GM19023 (cell line): Measurements from ENCODE around the gene PLSCR1.
"Not testable (repeated sequence)": the region's sequence is repeated elsewhere in the genome, so short reads cannot be mapped to it uniquely, and the experiment has no call there.

ENCODE experiments used
- ATAC-seq: cut with Tn5 transposase; IDR thresholded peaks from one replicate; pipeline ENCODE4 v1.9.1; 2021; ENCODE audit warnings: mild to moderate bottlenecking, moderate library complexity; ENCODE audit not compliant: unreplicated experiment

PLSCR1 gene

GRCh38 chr3:146519810-146520209 is 24.6 kb downstream of the PLSCR1 start:
- no peak for ATAC-seq

DNA sequence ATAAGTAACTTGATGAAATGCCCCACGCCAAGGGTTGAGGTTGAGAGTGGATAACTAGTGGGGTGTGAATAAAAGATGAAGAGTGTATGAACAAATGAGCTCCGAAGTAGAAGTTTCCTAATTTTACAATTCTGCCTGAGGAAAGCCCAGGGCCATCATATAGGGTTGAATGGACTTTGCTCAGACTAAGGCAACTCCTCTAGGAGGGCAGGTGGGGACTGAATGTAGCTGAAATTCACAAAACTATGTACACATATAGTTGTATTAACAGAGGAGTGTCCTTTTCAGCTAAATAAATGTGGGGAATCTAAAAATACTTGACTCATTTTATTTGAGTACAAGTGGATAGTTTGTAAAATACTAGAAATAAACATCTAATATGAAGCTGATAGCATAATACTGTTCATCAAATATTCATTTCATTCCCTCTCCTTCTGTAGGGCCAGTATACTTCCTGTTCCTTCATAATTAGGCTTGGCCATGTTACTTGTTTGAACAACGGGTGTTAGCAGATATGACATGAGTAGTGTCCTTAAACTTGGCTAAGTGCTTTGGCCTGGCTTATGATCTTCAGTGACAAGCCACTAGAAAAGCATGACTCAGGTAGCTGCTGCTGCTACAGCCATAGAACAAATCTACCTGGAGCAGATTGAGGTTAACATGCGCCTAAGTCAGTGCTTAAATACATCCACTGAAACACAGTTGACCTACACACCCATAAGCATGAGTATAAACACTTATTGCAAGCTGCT is 26.5 kb downstream of the PLSCR1 start:
- no peak for ATAC-seq

- ATAC-seq, result no peak
These were observed 30.9 kb downstream of the PLSCR1 start for GRCh38 chr3:146513386-146514051.

DNA sequence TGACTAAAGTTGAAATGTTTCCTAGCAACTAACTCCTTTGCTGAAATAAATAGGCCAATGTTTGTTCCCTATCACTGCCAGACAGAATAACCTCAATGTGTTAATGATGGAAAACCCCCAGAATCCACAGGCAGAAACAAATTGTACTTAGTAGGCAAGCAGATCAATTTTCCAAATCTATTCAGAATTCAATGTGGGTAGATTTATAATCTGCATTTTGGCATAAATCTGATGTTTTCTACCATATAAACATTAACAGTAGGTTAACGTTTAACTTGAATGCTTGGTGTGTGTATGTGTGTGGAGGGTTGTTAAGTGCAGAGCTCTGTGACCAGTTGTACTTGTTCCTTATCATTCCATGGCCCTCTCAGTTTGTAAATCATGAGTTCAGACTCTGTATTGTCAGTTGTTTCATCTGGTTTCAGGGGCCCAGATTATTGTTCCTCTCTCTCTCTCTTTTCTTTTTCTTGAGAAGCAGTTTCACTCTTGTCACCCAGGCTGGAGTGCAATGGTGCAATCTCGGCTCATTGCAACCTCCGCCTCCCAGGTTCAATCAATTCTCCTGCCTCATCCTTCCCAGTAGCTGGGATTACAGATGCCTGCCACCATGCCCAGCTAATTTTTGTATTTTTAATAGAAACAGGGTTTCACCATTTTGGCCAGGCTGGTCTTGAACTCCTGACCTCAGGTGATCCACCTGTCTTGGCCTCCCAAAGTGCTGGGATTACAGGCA is 32.8 kb downstream of the PLSCR1 start:
- ATAC-seq, result no peak

GRCh38 chr3:146507331-146508120 is 36.9 kb downstream of the PLSCR1 start:
- no peak for ATAC-seq

DNA sequence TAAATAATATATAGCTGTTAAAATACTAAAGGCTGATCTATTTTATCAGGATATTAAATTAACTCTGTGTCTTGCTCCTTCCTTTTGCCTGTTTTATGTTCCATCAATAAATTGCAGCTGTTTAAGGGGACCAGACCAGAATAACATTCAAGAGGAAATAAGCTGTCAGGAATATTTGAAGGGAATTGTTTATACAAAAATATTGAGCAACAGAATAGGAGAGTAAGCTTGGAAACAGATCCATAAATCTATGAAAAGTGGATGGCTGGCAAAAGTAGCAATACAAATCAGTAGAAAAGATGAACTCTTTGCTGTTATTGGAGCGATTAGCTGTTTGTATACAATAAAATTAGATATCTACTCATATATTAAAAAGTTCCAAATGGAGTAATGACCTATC is 38.9 kb downstream of the PLSCR1 start:
- no peak for ATAC-seq

DNA sequence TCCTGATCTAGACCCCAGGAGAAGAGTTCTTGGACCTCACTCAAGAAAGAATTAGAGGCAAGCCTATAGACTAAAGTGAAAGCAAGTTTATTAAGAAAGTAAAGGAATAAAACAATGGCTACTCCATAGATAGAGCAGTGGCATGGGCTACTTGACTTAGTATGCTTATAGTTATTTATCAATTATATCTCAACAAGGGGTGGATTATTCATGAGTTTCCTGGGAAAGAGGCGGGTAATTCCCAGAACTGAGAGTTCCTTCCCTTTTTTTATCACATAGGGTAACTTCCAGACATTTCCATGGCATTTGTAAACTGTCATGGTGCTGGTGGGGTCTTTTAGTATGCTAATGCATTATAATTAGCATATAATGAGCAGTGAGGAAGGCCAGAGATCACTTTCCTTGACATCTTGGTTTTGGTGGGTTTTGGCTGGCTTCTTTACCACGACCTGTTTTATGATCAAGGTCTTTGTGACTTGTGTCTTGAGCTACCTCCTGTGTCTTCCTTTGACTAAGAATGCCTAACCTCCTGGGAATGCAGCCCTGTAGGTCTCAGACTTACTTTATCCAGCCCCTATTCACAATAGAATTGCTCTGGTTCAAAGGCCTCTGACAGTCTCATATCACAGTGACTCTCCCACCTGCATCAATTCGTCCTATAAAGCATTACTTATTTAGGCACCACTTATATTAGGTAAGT is 39.8 kb downstream of the PLSCR1 start:
- ATAC-seq, result no peak

DNA sequence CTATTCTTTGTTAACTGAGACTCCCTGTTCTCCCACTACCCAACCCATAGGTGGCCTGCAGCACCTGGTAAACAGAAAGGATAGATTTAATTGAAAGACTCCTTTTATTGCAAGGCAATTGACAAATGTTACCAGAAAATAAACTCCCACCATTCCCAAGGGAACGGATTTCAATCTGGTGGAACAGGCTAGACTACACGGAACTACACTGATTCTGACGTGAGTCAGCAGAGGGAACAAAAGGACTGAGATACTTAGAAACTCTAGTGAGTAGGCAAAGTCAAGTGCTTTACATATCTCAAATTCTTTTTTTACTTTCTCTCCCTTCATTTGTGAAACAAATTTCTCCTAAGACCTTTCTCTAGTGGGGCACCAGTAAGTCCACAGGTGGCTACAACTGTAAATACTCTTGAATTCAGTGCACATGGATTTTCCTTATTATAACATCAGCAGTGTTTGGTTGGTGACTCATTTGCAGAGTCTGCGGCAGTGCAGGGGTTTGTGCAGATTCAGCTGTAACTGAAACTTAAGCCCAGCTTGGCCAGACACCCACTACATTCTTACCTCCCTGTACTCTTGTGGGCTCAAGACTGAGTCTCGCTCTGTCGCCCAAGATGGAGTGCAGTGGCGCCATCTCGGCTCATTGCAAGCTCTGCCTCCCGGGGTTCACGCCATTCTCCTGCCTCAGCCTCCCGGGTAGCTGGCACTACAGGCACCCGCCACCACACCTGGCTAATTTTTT is 40.8 kb downstream of the PLSCR1 start:
- peak; percentile 95 for ATAC-seq

DNA sequence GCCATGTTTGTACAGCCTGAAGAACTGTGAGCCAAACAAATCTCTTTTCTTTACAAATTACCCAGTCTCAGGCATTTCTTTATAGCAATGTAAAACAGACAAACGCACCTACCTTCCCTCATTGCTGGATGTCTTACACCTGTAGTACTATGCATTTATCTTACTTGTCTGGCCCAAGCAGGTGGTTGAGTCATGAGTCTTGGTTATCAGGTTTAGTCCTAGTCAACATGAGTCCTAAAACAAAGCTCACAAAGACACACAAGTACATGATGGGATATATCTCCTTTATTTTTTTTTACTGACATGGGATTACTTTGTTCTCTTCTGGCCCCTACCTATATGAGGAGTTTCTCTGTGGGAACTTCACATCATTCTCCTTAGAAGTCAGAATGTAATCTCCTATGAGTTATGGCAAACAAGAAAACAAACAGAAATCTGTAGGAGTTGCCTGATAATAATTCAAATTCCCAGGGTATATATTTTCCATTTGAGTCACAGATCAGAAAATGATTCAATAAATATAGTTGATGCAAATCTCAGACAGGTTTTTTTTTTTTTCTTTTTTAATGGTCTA is 41.4 kb downstream of the PLSCR1 start:
- no peak for ATAC-seq

DNA sequence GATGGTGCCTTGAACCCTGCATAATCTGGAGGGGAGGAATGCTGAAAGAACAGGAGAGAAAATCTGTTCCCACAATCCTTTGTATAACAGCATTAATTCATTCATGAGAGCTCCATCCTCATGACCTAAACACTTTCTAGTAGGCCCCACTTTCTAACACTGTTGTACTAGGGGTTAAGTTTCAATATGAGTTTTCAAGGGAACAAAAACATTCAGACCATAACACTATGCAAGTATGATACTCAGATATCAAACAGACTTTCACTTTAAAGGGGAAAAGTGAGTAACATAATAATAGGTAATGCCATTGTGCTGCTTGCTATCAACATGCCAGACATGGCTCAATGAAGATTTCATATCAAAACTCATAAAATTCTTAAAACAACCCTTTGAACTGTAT is 42.7 kb downstream of the PLSCR1 start:
- ATAC-seq, result no peak

GRCh38 chr3:146499701-146500100 is 44.7 kb downstream of the PLSCR1 start:
- ATAC-seq, result no peak

DNA sequence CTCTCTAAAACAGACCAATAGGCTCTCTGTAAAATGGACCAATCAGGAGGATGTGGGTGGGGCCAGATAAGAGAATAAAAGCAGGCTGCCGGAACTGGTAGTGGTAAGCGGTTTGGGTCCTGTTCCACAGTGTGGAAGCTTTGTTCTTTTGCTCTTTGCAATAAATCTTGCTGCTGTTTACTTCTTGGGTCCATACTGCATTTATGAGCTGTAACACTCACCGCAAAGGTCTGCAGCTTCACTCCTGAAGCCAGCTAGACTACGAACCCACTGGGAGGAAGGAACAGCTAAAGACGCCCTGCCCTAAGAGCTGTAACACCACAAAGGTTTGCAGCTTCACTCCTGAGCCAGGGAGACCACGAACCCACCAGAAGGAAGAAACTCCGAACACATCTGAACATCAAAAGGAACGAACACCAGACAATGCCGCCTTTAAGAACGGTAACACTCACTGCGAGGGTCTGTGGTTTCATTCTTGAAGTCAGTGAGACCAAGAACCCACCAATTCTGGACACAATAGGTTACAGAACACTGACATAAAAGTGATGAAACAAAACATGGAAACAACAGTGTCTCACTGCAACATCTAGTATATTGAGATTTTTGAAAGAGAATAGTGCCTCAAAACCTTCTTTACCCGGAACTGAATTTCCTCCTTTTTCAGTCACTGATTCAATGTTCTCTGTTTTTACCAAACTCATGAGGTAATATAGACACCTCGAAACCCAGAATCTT is 46.2 kb downstream of the PLSCR1 start:
- no peak for ATAC-seq

DNA sequence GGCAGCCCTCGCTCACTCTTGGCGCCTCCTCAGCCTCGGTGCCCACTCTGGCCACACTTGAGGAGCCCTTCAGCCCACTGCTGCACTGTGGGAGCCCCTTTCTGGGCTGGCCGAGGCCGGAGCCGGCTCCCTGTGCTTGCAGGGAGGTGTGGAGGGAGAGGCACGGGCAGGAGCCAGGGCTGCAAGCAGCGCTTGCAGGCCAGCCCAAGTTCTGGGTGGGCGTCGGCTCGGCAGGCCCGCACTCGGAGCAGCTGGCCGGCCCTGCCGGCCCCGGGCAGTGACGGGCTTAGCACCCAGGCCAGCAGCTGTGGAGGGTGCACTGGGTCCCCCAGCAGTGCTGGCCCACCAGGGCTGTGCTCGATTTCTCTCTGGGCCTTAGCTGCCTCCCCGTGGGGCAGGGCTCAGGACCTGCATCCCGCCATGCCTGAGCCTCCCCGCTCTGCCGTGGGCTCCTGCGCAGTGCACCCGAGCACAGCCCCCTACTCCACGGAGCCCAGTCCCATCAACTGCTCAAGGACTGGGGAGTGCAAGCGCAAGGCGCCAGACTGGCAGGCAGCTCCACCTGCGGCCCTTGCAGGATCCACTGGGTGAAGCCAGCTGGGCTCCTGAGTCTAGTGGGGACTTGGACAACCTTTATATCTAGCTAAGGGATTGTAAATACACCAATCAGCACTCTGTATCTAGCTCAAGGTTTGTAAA is 47.1 kb downstream of the PLSCR1 start:
- not testable (repeated sequence) for ATAC-seq

- ATAC-seq, result no peak
These were observed 47.7 kb downstream of the PLSCR1 start for GRCh38 chr3:146496726-146497125.

GRCh38 chr3:146496251-146496650 is 48.2 kb downstream of the PLSCR1 start:
- no peak for ATAC-seq

GRCh38 chr3:146493761-146494160 is 50.6 kb downstream of the PLSCR1 start:
- ATAC-seq, result no peak

DNA sequence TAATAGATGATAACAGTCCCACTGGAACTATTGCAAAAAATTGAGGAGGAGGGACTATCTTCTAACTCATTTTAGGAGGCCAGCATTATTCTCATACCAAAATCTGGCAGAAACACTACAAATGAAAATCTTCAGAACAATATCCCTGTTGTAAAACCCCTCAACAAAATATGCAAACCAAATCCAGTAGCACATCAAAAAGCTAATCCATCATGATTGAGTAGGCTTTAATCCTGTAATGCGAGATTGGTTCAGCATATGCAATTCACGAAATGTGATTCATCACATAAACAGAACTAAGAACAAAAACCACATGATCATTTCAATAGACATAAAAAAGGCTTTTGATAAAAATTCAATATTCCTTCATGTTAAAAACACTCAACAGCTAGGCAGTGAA is 51.2 kb downstream of the PLSCR1 start:
- no peak for ATAC-seq

DNA sequence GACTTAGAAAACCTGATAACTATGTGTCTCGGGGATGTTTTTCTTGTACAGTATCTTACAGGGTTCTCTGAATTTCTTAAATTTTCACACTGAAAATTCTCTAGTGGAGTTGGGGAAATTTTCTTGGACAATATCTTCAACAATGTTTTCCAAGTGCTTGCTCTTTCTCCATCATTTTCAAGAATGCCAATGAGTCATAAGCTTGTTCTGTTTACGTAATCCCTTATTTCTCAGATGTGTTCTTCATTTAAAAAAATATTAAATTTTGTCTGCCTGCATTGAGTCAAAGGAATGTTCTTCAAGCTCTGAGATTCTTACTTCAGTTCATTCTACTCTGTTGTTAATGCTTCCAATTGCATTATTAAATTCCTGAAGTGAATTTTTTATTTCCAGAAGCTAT is 53.1 kb downstream of the PLSCR1 start:
- no peak for ATAC-seq
